Measurements from ENCODE around the gene DCTPP1. TPM values are rescaled to one million over a fixed set of nuclear protein-coding genes. Genes with fewer than 3 reads are reported as not detected.
A peak's percentile ranks its signal among the peaks of the same experiment; 100 is the strongest.

The DCTPP1 gene
- total and polyA plus RNA-seq, 9 of the 15 experiments (the other 6 are each of a cell fraction or from before 2014, with no cell fraction given), result 45.0 to 132 (median 80.6) TPM

DNA sequence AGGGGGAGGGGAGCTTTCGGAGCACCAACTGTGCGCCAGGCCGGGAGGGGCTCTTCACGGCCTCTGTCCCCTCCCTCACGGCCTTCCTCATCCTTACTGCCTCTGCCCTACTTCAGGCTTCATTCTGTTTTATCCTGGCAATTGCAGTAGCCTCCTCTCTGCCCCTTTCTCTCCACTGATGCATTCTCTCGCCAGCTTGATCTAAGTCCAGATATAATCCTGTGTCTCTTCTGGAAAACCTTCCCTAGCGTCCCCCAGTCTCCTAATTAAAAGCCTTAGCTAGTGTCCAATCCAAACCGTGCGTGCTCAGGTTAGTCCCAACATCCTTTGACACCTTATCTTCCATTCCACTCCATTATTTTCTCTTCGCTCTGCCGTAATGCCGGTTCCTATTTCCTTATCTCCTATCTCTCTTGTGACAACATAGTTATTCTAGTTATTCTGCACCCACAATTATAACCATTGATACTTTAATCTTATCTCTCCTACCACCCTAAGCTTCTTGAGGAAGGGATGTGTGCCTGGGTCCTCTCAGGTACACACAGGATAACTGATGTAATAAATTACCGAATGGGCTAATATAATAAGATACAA is 33.7 kb downstream of the DCTPP1 start (continued):
- TF ChIP-seq TCF7 (IDR thresholded peaks at IDR 0.05; ENCODE audit: borderline replicate concordance), result no peak
- no peak for TF ChIP-seq TEAD2 (tag; IDR thresholded peaks at IDR 0.05)
- TF ChIP-seq TBP (optimal IDR thresholded peaks at IDR 0.05; ENCODE audit: low read depth, low read length), result peak; percentile 20
- no peak for TF ChIP-seq PTTG1 (tag; IDR thresholded peaks at IDR 0.05; ENCODE audit: low read depth)
- no peak for TF ChIP-seq BDP1 (IDR thresholded peaks at IDR 0.05; ENCODE audit: insufficient read depth, insufficient read length)
- no peak for TF ChIP-seq JUND (IDR thresholded peaks at IDR 0.05; ENCODE audit: borderline replicate concordance, low read depth, low read length)
- 0 out of 3 replicates have a peak, but pooled peaks have one; percentile 16 for TF ChIP-seq JUND (tag; IDR thresholded peaks at IDR 0.05; ENCODE audit: borderline replicate concordance, low read depth, low read length)
- no peak for TF ChIP-seq E2F3 (CRISPR knock-in tag; IDR thresholded peaks at IDR 0.05)
- TF ChIP-seq, protein P1, sequence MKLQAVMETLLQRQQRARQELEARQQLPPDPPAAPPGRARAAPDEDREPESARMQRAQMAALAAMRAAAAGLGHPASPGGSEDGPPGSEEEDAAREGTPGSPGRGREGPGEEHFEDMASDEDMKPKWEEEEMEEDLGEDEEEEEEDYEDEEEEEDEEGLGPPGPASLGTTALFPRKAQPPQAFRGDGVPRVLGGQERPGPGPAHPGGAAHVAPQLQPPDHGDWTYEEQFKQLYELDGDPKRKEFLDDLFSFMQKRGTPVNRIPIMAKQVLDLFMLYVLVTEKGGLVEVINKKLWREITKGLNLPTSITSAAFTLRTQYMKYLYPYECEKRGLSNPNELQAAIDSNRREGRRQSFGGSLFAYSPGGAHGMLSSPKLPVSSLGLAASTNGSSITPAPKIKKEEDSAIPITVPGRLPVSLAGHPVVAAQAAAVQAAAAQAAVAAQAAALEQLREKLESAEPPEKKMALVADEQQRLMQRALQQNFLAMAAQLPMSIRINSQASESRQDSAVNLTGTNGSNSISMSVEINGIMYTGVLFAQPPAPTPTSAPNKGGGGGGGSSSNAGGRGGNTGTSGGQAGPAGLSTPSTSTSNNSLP (IDR thresholded peaks at IDR 0.05; ENCODE audit: borderline replicate concordance, low read depth, low read length), result no peak
- TF ChIP-seq, protein P2, sequence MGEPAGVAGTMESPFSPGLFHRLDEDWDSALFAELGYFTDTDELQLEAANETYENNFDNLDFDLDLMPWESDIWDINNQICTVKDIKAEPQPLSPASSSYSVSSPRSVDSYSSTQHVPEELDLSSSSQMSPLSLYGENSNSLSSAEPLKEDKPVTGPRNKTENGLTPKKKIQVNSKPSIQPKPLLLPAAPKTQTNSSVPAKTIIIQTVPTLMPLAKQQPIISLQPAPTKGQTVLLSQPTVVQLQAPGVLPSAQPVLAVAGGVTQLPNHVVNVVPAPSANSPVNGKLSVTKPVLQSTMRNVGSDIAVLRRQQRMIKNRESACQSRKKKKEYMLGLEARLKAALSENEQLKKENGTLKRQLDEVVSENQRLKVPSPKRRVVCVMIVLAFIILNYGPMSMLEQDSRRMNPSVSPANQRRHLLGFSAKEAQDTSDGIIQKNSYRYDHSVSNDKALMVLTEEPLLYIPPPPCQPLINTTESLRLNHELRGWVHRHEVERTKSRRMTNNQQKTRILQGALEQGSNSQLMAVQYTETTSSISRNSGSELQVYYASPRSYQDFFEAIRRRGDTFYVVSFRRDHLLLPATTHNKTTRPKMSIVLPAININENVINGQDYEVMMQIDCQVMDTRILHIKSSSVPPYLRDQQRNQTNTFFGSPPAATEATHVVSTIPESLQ (CRISPR knock-in tag; IDR thresholded peaks at IDR 0.05), result no peak
- TF ChIP-seq ZNF699 (CRISPR knock-in tag; IDR thresholded peaks at IDR 0.05; ENCODE audit: insufficient replicate concordance), result no peak
- TF ChIP-seq RHOXF2B (CRISPR knock-in tag; conservative IDR thresholded peaks at IDR 0.05), result no peak
- no peak for TF ChIP-seq STAT5B (CRISPR knock-in tag; IDR thresholded peaks at IDR 0.05)
- no peak for TF ChIP-seq ZNF282 (CRISPR knock-in tag; IDR thresholded peaks at IDR 0.05)
- TF ChIP-seq ZEB2 (IDR thresholded peaks at IDR 0.05), result peak; percentile 9; the same call in 1 of the 2 replicates
- 0 out of 2 replicates have a peak, but pooled peaks have one; percentile 18 for TF ChIP-seq SREBF1 (IDR thresholded peaks at IDR 0.05; ENCODE audit: borderline replicate concordance, low read depth, low read length)
- no peak for TF ChIP-seq CREB1 (IDR thresholded peaks at IDR 0.05)
- TF ChIP-seq CREB1 (CRISPR knock-in tag; IDR thresholded peaks at IDR 0.05), result peak; percentile 33; the same call in 1 of the 2 replicates
- TF ChIP-seq CSDE1 (IDR thresholded peaks at IDR 0.05), result no peak
- TF ChIP-seq POLR3A (IDR thresholded peaks at IDR 0.05; ENCODE audit: borderline replicate concordance, extremely low read depth, insufficient read depth, insufficient read length), result no peak
- no peak for TF ChIP-seq FOXJ2 (tag; IDR thresholded peaks at IDR 0.05)
- no peak for TF ChIP-seq PHF21A (IDR thresholded peaks at IDR 0.05; ENCODE audit: borderline replicate concordance, low read depth)
- TF ChIP-seq NFXL1 (CRISPR knock-in tag; IDR thresholded peaks at IDR 0.05), result no peak
- TF ChIP-seq, protein P3, sequence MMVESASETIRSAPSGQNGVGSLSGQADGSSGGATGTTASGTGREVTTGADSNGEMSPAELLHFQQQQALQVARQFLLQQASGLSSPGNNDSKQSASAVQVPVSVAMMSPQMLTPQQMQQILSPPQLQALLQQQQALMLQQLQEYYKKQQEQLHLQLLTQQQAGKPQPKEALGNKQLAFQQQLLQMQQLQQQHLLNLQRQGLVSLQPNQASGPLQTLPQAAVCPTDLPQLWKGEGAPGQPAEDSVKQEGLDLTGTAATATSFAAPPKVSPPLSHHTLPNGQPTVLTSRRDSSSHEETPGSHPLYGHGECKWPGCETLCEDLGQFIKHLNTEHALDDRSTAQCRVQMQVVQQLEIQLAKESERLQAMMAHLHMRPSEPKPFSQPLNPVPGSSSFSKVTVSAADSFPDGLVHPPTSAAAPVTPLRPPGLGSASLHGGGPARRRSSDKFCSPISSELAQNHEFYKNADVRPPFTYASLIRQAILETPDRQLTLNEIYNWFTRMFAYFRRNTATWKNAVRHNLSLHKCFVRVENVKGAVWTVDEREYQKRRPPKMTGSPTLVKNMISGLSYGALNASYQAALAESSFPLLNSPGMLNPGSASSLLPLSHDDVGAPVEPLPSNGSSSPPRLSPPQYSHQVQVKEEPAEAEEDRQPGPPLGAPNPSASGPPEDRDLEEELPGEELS (CRISPR knock-in tag; IDR thresholded peaks at IDR 0.05; ENCODE audit: borderline replicate concordance), result no peak
- TF ChIP-seq SOX6 (IDR thresholded peaks at IDR 0.05), result peak; percentile 15; the same call in 1 of the 2 replicates

All from K562 (cell line).